ENCODE results near the gene LGR6. TPM values are rescaled to one million over a fixed set of nuclear protein-coding genes. Genes with fewer than 3 reads are reported as not detected.
A peak's percentile ranks its signal among the peaks of the same experiment; 100 is the strongest.

Gene LGR6
- total RNA-seq, 3 donors from 2014 or later = 2.6 to 11.3 TPM; not detected in 1

- no peak for DNase-seq (ENCODE audit: low spot score in 2 of 2)
- H3K4me3 ChIP-seq = no peak overlapping the region
- intact Hi-C loops (cut with DNase I; ENCODE audit: low total_unique reads) = loop anchor here (2.0 kb wide), 1 partner anchor 66 kb away; no protein-coding TSS in a partner anchor
- H3K4me1 ChIP-seq = no peaks in the 10 kb centered on the region
- no peak for TF ChIP-seq POLR2A (IDR thresholded peaks at IDR 0.05)
- no peak for TF ChIP-seq POLR2AphosphoS5 (IDR thresholded peaks at IDR 0.05)
- no peak for TF ChIP-seq CTCF (IDR thresholded peaks at IDR 0.05)
- H3K27ac ChIP-seq = peak overlapping the region; percentile 31 to 35
- H3K27me3 ChIP-seq = no peaks in the 10 kb centered on the region
- no peaks in the 10 kb centered on the region for H3K36me3 ChIP-seq
- no peaks in the 10 kb centered on the region for H3K9me3 ChIP-seq
Measured at GRCh38 chr1:202240956-202241355, 47.4 kb downstream of the LGR6 start.

GRCh38 chr1:202241376-202242079, 47.9 kb downstream of the LGR6 start:
- H3K36me3 ChIP-seq = no peaks in the 10 kb centered on the region
- peak in 1 of 3 donors; percentile 14 for TF ChIP-seq POLR2AphosphoS5 (IDR thresholded peaks at IDR 0.05)
- TF ChIP-seq CTCF (IDR thresholded peaks at IDR 0.05) = no peak
- no peaks in the 10 kb centered on the region for H3K9me3 ChIP-seq
- peak overlapping the region; percentile 31 to 49 for H3K27ac ChIP-seq
- peak overlapping the region in 1 of 3 donors; percentile 7 for H3K4me3 ChIP-seq
- H3K27me3 ChIP-seq = no peaks in the 10 kb centered on the region
- intact Hi-C loops (cut with DNase I; ENCODE audit: low total_unique reads) = loop anchor here (2.0 kb wide), 1 partner anchor 67 kb away; no protein-coding TSS in a partner anchor
- no peaks in the 10 kb centered on the region for H3K4me1 ChIP-seq
- DNase-seq (ENCODE audit: low spot score in 2 of 2) = peak; percentile 72

- no peak overlapping the region for H3K4me3 ChIP-seq
- no peaks in the 10 kb centered on the region for H3K4me1 ChIP-seq
- no peaks in the 10 kb centered on the region for H3K9me3 ChIP-seq
- TF ChIP-seq CTCF (IDR thresholded peaks at IDR 0.05) (no peak), POLR2A (IDR thresholded peaks at IDR 0.05) (no peak), POLR2AphosphoS5 (IDR thresholded peaks at IDR 0.05) (no peak)
- peak overlapping the region in 1 of 2 donors; percentile 49 for H3K27ac ChIP-seq
- no peak for DNase-seq (ENCODE audit: low spot score in 2 of 2)
- intact Hi-C loops (cut with DNase I; ENCODE audit: low total_unique reads) = no loop called here
- no peaks in the 10 kb centered on the region for H3K27me3 ChIP-seq
- no peaks in the 10 kb centered on the region for H3K36me3 ChIP-seq
Measured at GRCh38 chr1:202242080-202242419, 48.5 kb downstream of the LGR6 start.

- TF ChIP-seq CTCF (IDR thresholded peaks at IDR 0.05) (no peak), POLR2A (IDR thresholded peaks at IDR 0.05) (no peak), POLR2AphosphoS5 (IDR thresholded peaks at IDR 0.05) (no peak)
- H3K9me3 ChIP-seq = no peaks in the 10 kb centered on the region
- H3K27me3 ChIP-seq = no peaks in the 10 kb centered on the region
- no peak overlapping the region for H3K27ac ChIP-seq
- H3K4me3 ChIP-seq = no peak overlapping the region
- peak in 1 of 2 donors; percentile 19 for DNase-seq (ENCODE audit: low spot score in 2 of 2)
- intact Hi-C loops (cut with DNase I; ENCODE audit: low total_unique reads) = no loop called here
- no peaks in the 10 kb centered on the region for H3K36me3 ChIP-seq
- H3K4me1 ChIP-seq = no peaks in the 10 kb centered on the region
Measured at GRCh38 chr1:202243006-202243405, 49.4 kb downstream of the LGR6 start.

GRCh38 chr1:202244841-202245261, 51.3 kb downstream of the LGR6 start:
- Histone ChIP-seq H3K27me3 (no peaks in the 10 kb centered on the region), H3K9me3 (no peaks in the 10 kb centered on the region), H3K36me3 (no peaks in the 10 kb centered on the region), H3K4me1 (peaks cover 0 to 5% of the 10 kb centered on the region in 2 donors), H3K4me3 (no peak overlapping the region), H3K27ac (no peak overlapping the region)
- TF ChIP-seq POLR2AphosphoS5 (IDR thresholded peaks at IDR 0.05) = no peak
- TF ChIP-seq CTCF (IDR thresholded peaks at IDR 0.05) = no peak
- no peak for TF ChIP-seq POLR2A (IDR thresholded peaks at IDR 0.05)
- intact Hi-C loops (cut with DNase I; ENCODE audit: low total_unique reads) = no loop called here
- DNase-seq (ENCODE audit: low spot score in 2 of 2) = peak in 1 of 2 donors; percentile 30

All from breast epithelium (tissue), 4 donors.